GM21367 (cell line): ENCODE data around the gene GZMM.

Experiments
- ATAC-seq: cut with Tn5 transposase; IDR thresholded peaks from one replicate; pipeline ENCODE4 v1.9.1; 2021; ENCODE audit not compliant: unreplicated experiment

The GZMM gene

GRCh38 chr19:558770-559439, 15.1 kb downstream of the GZMM start:
- no peak for ATAC-seq

DNA sequence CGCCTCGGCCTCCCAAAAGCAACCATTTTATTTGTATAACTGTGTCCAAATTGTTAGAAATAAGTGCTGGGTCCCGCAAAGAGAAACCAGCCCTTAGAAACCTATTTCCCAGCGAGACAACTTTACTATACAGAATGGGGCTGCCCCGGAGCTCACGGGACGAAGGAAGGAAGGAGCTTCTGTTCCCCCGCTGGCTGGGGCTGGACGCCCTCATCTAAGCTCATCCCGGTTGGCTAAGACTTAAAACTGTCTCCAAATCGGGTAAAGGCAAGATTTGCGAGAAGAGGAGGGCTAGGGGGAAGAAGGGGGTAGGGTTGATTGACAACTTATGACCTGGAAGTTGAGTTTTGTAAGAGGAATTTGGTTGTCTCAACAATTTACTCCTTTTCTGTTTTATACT, 16.3 kb downstream of the GZMM start:
- ATAC-seq: no peak

- no peak for ATAC-seq
These were observed 22.6 kb downstream of the GZMM start for GRCh38 chr19:566403-566802.

DNA sequence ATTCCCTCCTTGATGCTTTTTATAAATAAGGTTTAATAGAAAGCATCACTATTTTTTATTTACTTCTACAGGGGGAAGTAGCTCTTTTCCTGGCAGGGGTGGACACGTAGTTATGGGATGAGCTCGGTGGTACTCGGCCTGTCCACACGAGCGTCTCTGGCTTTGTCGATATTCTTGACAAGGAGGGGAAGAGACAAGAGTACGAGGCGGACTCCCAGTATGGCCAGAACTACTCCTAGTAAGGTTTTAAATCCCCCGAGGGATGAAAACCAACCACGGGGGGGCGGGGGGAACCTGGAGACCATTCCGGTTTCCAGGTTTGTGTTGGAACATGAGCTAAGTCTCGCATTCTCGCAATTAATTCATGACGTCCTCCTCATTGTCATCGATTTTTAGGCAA, 23.0 kb downstream of the GZMM start:
- ATAC-seq: no peak

DNA sequence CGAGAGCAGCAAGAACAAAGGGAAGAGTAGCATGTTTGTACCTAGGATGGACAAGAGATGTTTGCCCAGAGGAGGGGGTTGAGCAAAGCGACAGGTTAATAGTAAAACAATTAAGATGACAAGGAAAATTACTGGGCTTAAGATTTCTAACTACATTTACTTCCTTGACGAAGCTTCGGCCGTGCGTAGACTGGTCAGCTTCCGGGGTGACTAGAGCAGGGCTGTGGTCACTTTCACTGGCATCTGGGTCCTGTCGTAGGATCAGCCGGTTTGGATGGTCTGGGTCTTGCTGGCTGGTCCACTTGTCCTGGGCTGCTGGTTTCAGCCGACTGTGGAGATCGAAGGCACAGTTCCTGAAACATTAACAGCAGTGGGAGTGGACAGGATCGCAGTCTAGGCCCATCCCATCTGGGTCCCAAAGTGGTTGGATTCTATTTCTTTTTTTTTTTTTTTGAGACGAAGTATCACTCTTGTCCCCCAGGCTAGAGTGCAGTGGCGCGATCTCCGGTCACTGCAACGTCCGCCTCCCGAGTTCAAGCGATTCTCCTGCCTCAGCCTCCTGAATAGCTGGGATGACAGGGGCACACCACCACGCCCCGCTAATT, 23.5 kb downstream of the GZMM start:
- ATAC-seq: no peak

GRCh38 chr19:570251-570686, 26.4 kb downstream of the GZMM start:
- ATAC-seq: no peak

- no peak for ATAC-seq
These were observed 27.2 kb downstream of the GZMM start for GRCh38 chr19:570937-571565.

GRCh38 chr19:571566-571974, 27.7 kb downstream of the GZMM start:
- ATAC-seq: no peak

DNA sequence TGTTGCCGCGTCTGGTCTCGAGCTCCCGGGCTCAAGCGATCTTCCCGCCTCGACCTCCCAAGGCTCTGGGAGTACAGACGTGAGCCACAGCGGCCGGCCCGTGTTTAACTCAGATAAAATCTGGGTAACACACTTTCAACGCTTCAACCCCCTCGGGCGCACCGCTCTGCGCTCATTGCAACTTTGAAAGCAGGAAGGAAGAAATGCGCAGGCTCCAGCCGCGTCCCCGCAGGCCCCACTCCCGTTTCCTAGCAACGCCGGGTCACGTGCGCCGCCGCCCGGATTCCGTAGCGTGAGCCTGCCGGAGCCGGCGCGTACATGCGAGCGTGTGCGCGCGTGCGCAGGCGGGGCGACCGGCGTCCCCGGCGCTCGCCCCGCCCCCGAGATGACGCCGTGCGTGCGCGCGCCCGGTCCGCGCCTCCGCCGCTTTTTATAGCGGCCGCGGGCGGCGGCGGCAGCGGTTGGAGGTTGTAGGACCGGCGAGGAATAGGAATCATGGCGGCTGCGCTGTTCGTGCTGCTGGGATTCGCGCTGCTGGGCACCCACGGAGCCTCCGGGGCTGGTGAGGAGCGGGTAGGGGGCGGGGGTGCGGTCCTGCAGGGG, 28.4 kb downstream of the GZMM start, which contains the start of gene BSG:
BSG (plus strand) TSS at position 457 of the 603 bp plus-strand sequence; CDS start at position 496, 39 bp downstream.
- ATAC-seq: peak; percentile 62

GRCh38 chr19:572743-573518, 29.1 kb downstream of the GZMM start:
- peak; percentile 10 for ATAC-seq

DNA sequence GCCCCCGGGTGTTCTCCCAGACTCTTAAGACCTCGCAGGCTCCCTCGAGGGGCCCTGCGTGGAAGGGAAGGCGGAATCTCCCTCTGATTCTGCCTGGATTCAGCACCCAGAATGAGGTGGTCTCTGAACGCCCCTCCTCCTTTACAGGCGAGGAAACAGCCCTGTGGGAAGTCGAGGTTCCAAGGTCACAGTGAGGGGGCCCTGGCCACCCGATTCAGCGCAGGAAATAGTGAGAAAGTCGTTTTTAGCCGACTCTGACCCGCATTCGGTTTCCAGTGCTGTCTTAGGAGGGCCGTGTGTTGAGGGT, 29.6 kb downstream of the GZMM start:
- no peak for ATAC-seq

DNA sequence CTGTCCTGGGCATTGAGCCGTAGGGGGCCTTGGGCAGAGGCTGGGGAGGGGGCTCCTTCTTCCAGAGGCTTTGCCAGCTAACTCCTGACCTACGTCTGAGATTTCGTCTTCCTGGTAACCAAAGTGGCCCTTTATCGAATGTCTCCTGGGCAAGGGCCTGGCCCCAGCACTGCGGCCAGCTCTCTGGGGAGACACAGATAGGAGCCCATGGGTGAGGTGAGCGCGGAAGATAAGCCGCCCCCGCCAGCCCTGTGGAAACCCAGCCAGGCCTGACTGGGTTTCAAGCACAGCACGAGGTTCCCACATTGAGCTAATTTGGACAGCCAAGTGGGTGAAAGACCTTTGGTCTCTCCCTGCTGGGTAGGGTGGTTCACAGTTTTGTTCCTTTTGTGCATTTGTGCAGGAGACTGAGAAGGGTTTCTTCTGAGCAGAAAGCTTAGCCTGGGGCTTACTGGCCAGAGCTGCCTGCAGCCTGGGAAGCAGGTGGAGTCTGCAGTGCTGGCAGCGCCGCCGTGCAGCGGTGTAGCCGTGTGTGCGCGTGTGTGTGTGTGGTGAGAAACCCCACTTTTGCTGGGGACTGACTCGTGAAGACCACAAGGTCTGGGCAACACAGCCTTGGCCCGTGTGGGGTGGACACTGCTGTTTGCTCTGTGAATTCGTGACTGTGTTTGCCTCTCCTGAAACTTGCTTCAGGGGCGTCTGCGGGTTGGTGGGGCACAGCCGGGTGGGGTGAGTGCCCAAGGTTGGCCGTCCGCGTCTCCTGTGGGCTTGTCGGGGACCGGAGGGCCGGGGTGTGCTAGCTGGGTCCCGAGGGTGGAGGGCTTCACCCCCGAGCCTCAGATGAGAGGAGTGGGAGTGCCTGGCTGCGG, 31.0 kb downstream of the GZMM start:
- ATAC-seq: no peak

DNA sequence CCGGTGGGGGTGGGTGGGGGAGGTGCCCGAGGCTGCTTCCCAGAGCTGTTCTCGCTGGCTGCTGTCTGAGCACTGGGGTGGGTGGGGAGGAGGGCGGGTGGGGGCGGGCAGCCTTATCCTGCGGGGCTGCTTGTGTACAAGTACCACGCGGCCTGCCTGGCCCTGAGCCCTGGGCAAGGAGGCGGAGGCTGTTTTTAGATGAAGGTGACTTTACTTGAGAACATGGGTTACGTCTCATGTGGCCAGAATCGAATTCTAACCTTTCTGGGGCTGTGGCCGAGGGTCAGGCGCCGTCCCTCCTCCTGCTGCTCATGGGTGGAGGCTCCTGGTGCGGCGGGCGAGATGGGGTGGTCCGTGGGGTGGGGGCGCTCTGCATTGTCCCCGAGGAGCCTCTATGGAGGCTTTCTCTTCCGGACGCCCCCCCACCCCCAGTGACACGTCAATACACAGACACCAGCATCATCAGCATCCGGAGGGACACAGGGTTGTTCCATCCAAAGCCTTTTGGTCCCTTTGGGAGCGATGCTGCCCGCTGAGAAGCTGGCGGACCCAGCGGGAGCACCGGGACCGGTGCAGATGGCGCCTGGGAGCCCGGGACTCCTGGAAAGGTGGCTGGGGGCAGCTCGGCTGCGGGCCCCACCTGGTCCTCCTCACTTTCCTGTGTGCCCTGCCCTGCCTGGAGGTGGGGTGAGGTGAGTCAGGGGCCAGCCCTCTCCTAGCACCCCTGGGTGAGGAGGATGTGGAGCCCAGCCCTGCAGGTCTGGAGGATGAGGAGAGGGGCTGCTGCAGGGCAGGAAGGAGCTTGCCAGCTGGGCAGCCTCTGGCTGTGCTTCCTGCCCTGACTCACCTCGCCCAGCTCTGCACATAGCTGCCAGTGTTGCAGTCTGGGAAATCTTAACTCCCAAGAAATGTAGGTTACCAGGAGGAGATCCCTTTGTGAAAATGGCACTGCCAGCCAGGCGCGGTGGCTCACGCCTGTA, 32.0 kb downstream of the GZMM start:
- ATAC-seq: no peak

DNA sequence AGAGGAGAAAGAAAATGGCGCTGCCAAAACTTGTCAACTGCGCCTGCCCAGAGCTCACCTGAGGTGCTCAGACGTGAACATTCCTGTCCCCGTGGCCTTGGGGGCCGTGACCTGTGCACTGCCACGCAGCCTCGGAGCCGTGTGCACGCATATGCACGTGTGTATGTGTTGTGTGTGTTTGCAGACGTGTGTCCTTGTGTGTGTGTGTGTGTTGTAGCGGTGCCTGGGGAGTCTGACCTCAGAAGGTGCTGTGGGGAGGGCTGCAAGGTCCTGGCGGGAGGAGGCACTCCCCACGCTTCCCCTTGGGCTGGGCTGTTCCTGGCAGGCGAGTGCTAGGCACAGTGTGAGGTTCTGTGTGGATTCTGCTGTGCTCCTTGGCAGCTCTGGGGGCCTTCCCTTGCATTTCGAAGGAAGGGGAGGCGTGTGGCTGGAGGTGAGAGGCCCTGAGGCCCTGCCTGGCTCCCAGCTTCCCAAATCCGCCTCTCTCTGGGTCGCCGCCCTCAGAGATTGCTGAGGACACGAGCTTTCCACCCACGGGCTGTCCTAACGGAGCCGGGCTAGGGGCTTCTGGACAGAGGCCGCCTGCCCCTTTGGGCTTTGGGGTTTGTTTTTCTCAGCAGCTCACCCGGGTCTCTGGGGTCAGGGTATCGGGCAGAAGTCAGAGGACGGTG, 33.0 kb downstream of the GZMM start:
- ATAC-seq: no peak

DNA sequence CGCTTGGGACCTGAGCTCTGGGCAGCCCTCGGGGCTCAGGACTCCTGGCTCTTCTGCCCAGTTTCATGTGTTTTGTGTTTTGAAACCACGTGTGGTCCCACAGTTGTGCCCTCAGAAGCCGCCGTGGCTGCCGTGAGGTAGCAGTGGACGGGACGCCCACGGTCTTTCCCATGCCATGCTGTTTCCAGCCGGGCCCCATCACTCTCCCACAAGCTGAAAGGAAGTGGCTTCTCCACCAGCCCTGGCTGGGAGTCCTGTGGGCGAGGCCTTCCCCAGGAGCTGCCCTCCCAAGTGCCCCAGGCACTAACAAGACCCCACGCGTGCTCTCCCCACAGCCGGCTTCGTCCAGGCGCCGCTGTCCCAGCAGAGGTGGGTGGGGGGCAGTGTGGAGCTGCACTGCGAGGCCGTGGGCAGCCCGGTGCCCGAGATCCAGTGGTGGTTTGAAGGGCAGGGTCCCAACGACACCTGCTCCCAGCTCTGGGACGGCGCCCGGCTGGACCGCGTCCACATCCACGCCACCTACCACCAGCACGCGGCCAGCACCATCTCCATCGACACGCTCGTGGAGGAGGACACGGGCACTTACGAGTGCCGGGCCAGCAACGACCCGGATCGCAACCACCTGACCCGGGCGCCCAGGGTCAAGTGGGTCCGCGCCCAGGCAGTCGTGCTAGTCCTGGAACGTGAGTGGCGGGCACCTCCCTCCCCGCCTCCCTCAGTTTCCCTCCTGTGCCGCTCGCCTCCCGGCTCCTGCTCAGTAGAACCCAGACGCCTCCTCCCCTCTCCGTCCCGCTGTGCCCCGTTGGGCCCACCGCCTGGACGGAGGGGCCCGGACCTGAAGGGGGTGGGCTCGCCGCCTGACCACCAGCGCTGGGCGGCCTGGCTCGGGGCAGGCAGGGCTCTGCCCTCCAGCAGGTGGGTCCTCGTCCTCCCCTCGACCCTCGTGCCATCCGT, 33.9 kb downstream of the GZMM start:
- ATAC-seq: no peak

- ATAC-seq: no peak
These were observed 35.4 kb downstream of the GZMM start for GRCh38 chr19:579111-579841.

DNA sequence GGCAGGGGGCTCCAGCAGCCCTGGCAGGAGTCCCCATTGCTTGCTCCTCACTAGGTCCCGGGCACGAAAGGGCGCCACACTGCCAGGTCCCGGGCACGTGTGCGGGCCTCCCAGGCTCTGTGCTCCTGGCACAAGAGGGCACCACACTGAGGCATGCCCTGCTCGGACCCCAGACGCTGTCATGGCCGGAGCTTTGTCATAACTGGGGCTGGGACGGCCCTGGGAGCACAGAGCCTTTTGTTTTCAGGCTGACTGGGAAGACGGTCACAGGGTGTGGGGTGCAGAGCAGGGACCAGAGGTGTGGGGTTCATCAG, 35.9 kb downstream of the GZMM start:
- no peak for ATAC-seq
